ENCODE results near the gene TTC29.

DNA sequence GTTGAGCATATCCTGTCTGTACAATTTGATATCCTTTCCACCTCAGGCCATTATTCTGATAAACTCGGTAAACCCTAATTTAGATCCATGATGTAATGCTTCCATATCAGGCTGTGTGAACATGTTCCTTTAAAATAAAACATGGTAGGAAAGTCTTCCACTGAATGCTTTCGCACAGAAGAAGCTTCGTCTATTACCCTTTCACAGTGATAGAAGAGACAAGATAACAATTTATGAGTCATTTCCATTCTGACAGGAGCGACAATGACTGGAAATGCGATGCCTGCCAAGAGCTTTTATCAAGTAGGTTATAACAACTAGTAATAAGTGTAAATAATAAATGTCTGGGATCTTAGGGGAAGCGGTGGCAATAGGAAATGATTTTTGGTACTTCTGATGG is 98.8 kb downstream of the TTC29 start:
- no peak for TF ChIP-seq EZH2 (IDR thresholded peaks at IDR 0.05)
- TF ChIP-seq, protein P1, sequence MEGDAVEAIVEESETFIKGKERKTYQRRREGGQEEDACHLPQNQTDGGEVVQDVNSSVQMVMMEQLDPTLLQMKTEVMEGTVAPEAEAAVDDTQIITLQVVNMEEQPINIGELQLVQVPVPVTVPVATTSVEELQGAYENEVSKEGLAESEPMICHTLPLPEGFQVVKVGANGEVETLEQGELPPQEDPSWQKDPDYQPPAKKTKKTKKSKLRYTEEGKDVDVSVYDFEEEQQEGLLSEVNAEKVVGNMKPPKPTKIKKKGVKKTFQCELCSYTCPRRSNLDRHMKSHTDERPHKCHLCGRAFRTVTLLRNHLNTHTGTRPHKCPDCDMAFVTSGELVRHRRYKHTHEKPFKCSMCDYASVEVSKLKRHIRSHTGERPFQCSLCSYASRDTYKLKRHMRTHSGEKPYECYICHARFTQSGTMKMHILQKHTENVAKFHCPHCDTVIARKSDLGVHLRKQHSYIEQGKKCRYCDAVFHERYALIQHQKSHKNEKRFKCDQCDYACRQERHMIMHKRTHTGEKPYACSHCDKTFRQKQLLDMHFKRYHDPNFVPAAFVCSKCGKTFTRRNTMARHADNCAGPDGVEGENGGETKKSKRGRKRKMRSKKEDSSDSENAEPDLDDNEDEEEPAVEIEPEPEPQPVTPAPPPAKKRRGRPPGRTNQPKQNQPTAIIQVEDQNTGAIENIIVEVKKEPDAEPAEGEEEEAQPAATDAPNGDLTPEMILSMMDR (IDR thresholded peaks at IDR 0.05): no peak
- TF ChIP-seq EZH2phosphoT487 (IDR thresholded peaks at IDR 0.05): no peak

Data from neural progenitor cell (in vitro differentiated cells).